Calu3 (cell line): ENCODE data around the gene GART. TPM values are rescaled to one million over a fixed set of nuclear protein-coding genes. Genes with fewer than 3 reads are reported as not detected.

ENCODE experiments used
- BruUV-seq: library from RNA; stranded (reverse); fragments of 400-500 nt; replicated peaks from 2 replicates; lab custom pipeline; 2021; lab: Mats Ljungman, UMichigan
- CTCF ChIA-PET: fragments of 300-600 bp; sonication (Branson Sonifier 250); formaldehyde crosslinking; loops from one replicate; lab custom pipeline; 2022; ENCODE audit warnings: antibody characterized with exemption; lab: Charles Lee
- DNase-seq: peaks from one replicate; pipeline ENCODE4 v3.0.0; 2022
- H3K27ac Mint-ChIP-seq: one replicate; pipeline ENCODE4 v1.8.0; 2022; ENCODE audit warnings: mixed read lengths; ENCODE audit not compliant: unreplicated experiment
- H3K27me3 Mint-ChIP-seq: one replicate; pipeline ENCODE4 v1.8.0; 2022; ENCODE audit warnings: mixed read lengths; ENCODE audit not compliant: unreplicated experiment
- H3K36me3 Mint-ChIP-seq: one replicate; pipeline ENCODE4 v1.8.0; 2022; ENCODE audit warnings: mild to moderate bottlenecking, moderate library complexity, mixed read lengths; ENCODE audit not compliant: insufficient read depth, unreplicated experiment
- H3K4me1 Mint-ChIP-seq: one replicate; pipeline ENCODE4 v1.8.0; 2022; ENCODE audit warnings: mild to moderate bottlenecking, low read depth, mixed read lengths; ENCODE audit not compliant: unreplicated experiment
- H3K4me3 Mint-ChIP-seq: one replicate; pipeline ENCODE4 v1.8.0; 2022; ENCODE audit warnings: mild to moderate bottlenecking, low read depth, moderate library complexity, mixed read lengths; ENCODE audit not compliant: unreplicated experiment
- H3K9me3 Mint-ChIP-seq: one replicate; pipeline ENCODE4 v1.8.0; 2022; ENCODE audit warnings: low read depth, mixed read lengths; ENCODE audit not compliant: unreplicated experiment
- intact Hi-C: fragments of 100-400 bp; cut with micrococcal nuclease; formaldehyde crosslinking; loops from one replicate; pipeline ENCODE4 v1.10.0; 2022; ENCODE audit not compliant: unreplicated experiment
- total RNA-seq: library from RNA; stranded (reverse); gene quantifications from 2 replicates; pipeline ENCODE4 v1.2.3, GENCODE V29; 2022
- TF ChIP-seq, protein P1 (sequence below): fragments of 200-600 bp; IDR thresholded peaks from one replicate; pipeline ENCODE4 v1.8.0; 2022; ENCODE audit warnings: antibody characterized with exemption; ENCODE audit not compliant: unreplicated experiment

The GART gene
- total RNA-seq, 1 experiment from 2014 or later: 102 TPM

DNA sequence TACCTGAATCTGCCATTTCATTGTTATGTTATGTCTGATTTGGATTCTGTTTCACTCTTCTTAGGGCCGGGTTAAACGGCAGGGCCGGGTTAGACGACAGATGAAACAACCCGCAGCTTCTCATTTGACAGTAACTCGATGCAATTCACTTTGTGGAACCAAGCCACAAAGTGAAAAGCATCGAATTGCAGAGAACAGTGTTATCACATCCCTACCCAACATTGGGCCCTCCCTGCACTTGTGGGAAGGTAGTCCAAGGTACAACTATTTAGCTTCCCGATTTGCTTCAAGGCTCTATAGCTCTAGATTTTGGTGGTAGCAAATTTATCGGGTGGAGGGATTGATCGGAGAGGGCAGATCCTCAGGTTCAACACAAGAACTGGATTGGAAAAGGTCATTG is 17.9 kb upstream of the GART start:
- H3K4me1 Mint-ChIP-seq: peaks cover 9% of the 10 kb centered on the region
- H3K36me3 Mint-ChIP-seq: peaks cover 50% of the 10 kb centered on the region
- H3K9me3 Mint-ChIP-seq: no peaks in the 10 kb centered on the region
- no peak for DNase-seq
- CTCF ChIA-PET: no interaction called here
- TF ChIP-seq, protein P1, sequence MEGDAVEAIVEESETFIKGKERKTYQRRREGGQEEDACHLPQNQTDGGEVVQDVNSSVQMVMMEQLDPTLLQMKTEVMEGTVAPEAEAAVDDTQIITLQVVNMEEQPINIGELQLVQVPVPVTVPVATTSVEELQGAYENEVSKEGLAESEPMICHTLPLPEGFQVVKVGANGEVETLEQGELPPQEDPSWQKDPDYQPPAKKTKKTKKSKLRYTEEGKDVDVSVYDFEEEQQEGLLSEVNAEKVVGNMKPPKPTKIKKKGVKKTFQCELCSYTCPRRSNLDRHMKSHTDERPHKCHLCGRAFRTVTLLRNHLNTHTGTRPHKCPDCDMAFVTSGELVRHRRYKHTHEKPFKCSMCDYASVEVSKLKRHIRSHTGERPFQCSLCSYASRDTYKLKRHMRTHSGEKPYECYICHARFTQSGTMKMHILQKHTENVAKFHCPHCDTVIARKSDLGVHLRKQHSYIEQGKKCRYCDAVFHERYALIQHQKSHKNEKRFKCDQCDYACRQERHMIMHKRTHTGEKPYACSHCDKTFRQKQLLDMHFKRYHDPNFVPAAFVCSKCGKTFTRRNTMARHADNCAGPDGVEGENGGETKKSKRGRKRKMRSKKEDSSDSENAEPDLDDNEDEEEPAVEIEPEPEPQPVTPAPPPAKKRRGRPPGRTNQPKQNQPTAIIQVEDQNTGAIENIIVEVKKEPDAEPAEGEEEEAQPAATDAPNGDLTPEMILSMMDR: no peak
- intact Hi-C loops: no loop called here
- no peaks in the 10 kb centered on the region for H3K27me3 Mint-ChIP-seq
- H3K27ac Mint-ChIP-seq: no peak overlapping the region
- no peak overlapping the region for H3K4me3 Mint-ChIP-seq
- no TSS peak for BruUV-seq

DNA sequence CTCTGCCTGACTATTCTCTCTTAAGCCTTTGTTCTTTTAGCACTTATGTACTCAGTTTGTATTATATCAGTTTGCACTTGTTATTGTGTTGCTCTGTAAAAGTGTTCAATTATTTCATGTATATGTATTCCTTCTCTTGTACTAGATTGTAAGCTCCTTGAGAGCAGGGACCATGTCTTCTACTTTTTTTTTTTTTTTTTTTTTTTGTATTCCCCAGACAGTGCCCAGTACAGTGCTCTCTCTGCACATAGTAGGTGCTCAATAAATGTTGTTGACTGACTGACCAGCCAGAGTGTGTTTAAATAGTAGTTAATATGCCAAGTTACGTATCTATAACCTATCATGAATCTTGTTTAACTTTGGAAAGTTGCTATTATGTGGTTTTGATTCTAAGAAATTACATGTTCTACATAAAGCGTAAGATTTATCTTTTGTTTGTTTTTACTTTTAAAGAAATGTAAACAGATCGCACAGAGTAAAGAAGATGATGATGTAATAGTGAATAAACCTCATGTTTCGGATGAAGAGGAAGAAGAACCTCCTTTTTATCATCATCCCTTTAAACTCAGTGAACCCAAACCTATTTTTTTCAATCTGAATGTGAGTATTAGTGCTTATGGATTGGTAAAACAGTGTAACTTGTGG is 17.0 kb upstream of the GART start:
- peaks cover 9% of the 10 kb centered on the region for H3K4me1 Mint-ChIP-seq
- H3K27me3 Mint-ChIP-seq: no peaks in the 10 kb centered on the region
- CTCF ChIA-PET: interaction anchor here (0.6 kb wide), 1 partner anchor 339 kb away, joined by 3 read pairs; no protein-coding TSS in a partner anchor
- intact Hi-C loops: no loop called here
- H3K9me3 Mint-ChIP-seq: no peaks in the 10 kb centered on the region
- peaks cover 58% of the 10 kb centered on the region for H3K36me3 Mint-ChIP-seq
- H3K4me3 Mint-ChIP-seq: no peak overlapping the region
- TF ChIP-seq, protein P1: no peak
- DNase-seq: no peak
- BruUV-seq: no TSS peak
- H3K27ac Mint-ChIP-seq: no peak overlapping the region

DNA sequence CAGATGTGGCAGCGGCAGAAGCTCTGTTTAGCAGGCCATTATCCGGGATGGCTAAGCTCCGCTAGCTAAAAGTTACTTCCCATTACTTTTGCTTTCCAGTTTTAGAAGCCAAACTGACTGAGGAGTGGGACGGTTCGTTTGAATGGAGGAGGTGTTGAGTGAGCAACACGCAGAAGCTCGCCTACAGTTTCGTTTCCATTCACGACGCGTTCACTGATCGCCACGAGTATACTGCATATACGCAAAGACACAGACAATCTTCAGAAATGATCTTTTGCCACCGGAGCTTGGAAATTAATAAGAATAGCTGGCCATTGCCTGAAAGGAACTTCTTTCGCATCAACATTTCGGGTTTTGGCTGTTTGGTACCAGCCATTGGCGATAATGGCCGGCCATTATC is 15.5 kb upstream of the GART start:
- no TSS peak for BruUV-seq
- DNase-seq: no peak
- TF ChIP-seq, protein P1: no peak
- Mint-ChIP-seq H3K27me3 (no peaks in the 10 kb centered on the region), H3K36me3 (peaks cover 66% of the 10 kb centered on the region), H3K4me3 (no peak overlapping the region), H3K4me1 (peaks cover 9% of the 10 kb centered on the region), H3K9me3 (no peaks in the 10 kb centered on the region), H3K27ac (no peak overlapping the region)
- CTCF ChIA-PET: no interaction called here
- intact Hi-C loops: no loop called here

DNA sequence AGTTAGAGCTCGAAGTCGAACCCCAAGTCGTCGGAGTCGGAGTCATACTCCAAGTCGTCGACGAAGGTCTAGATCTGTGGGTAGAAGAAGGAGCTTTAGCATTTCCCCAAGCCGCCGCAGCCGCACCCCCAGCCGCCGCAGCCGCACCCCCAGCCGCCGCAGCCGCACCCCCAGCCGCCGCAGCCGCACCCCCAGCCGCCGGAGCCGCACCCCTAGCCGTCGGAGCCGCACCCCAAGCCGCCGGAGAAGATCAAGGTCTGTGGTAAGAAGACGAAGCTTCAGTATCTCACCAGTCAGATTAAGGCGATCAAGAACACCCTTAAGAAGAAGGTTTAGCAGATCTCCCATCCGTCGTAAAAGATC is 13.0 kb upstream of the GART start:
- BruUV-seq: no TSS peak
- peaks cover 9% of the 10 kb centered on the region for H3K4me1 Mint-ChIP-seq
- no peak for DNase-seq
- CTCF ChIA-PET: no interaction called here
- no peak overlapping the region for H3K27ac Mint-ChIP-seq
- H3K36me3 Mint-ChIP-seq: peaks cover 62% of the 10 kb centered on the region
- no peaks in the 10 kb centered on the region for H3K9me3 Mint-ChIP-seq
- intact Hi-C loops: no loop called here
- no peak overlapping the region for H3K4me3 Mint-ChIP-seq
- TF ChIP-seq, protein P1: no peak
- H3K27me3 Mint-ChIP-seq: no peaks in the 10 kb centered on the region
